HL-60 (cell line): ENCODE data around the gene NDUFS7.

ENCODE experiments used
- CTCF ChIP-seq: IDR thresholded peaks from one replicate; pipeline ENCODE4 v1.5.1; 2011; ENCODE audit warnings: low read length, control low read depth, inconsistent platforms; ENCODE audit not compliant: insufficient read depth
- REST ChIP-seq: IDR thresholded peaks from 2 replicates; pipeline ENCODE4 v1.6.1; 2012; ENCODE audit warnings: low read depth; ENCODE audit not compliant: insufficient replicate concordance

GRCh38 chr19:1396019-1396767 is 12.5 kb downstream of the NDUFS7 start:
- TF ChIP-seq CTCF (no peak), REST (no peak)
